HG03060 (cell line): Measurements from ENCODE around the gene TMEM184C.

Experiments
- ATAC-seq: cut with Tn5 transposase; IDR thresholded peaks from one replicate; pipeline ENCODE4 v1.9.1; 2021; ENCODE audit warnings: low read depth, moderate number of reproducible peaks; ENCODE audit not compliant: unreplicated experiment

Gene TMEM184C

GRCh38 chr4:147597561-147597960 is 19.6 kb upstream of the TMEM184C start:
- ATAC-seq: no peak

GRCh38 chr4:147599206-147599605 is 18.0 kb upstream of the TMEM184C start:
- ATAC-seq: no peak

GRCh38 chr4:147599769-147600168 is 17.4 kb upstream of the TMEM184C start:
- ATAC-seq: no peak

GRCh38 chr4:147605499-147605898 is 11.7 kb upstream of the TMEM184C start:
- ATAC-seq: no peak

- ATAC-seq: no peak
Observed at GRCh38 chr4:147607471-147607870, 9.7 kb upstream of the TMEM184C start.

- no peak for ATAC-seq
Observed at GRCh38 chr4:147610686-147611085, 6.5 kb upstream of the TMEM184C start.

GRCh38 chr4:147616849-147617172 is 386 bp upstream of the TMEM184C start:
- peak; percentile 1 for ATAC-seq

- peak; percentile 2 for ATAC-seq
Observed at GRCh38 chr4:147617841-147618691, 869 bp downstream of the TMEM184C start.

- ATAC-seq: no peak
Observed at GRCh38 chr4:147620315-147620714, 3.1 kb downstream of the TMEM184C start.

GRCh38 chr4:147625733-147626132 is 8.5 kb downstream of the TMEM184C start:
- ATAC-seq: no peak

- ATAC-seq: no peak
Observed at GRCh38 chr4:147626903-147627302, 9.7 kb downstream of the TMEM184C start.

- ATAC-seq: no peak
Observed at GRCh38 chr4:147628415-147628814, 11.2 kb downstream of the TMEM184C start.

GRCh38 chr4:147629783-147630730 is 12.9 kb downstream of the TMEM184C start:
- no peak for ATAC-seq

GRCh38 chr4:147633113-147633512 is 15.9 kb downstream of the TMEM184C start:
- ATAC-seq: no peak

- ATAC-seq: no peak
Observed at GRCh38 chr4:147633643-147634042, 16.4 kb downstream of the TMEM184C start.

- no peak for ATAC-seq
Observed at GRCh38 chr4:147635348-147635747, 18.2 kb downstream of the TMEM184C start.

- ATAC-seq: no peak
Observed at GRCh38 chr4:147638365-147638764, 21.2 kb downstream of the TMEM184C start.

- peak; percentile 65 for ATAC-seq
Observed at GRCh38 chr4:147638942-147639341, 21.7 kb downstream of the TMEM184C start.

- no peak for ATAC-seq
Observed at GRCh38 chr4:147639388-147639787, 22.2 kb downstream of the TMEM184C start.

- no peak for ATAC-seq
Observed at GRCh38 chr4:147640331-147640730, 23.1 kb downstream of the TMEM184C start.

- ATAC-seq: no peak
Observed at GRCh38 chr4:147643616-147644015, 26.4 kb downstream of the TMEM184C start.
